Endothelial cell of umbilical vein (primary cell): ENCODE data around the gene HDAC4. TPM values are rescaled to one million over a fixed set of nuclear protein-coding genes. Genes with fewer than 3 reads are reported as not detected.

Source experiments
- BruUV-seq: library from RNA; stranded (reverse); fragments of 400-500 nt; replicated peaks from 2 replicates; lab custom pipeline; 2021; lab: Mats Ljungman, UMichigan
- CTCF ChIA-PET: fragments of 300-600, 350-600 bp; sonication (Branson Sonifier 250); formaldehyde crosslinking; loops from one replicate; lab custom pipeline; 2021; ENCODE audit warnings: antibody characterized with exemption, inconsistent platforms; lab: Charles Lee
- POLR2A ChIA-PET: fragments of 300-600, 350-600 bp; sonication (Branson Sonifier 250); formaldehyde crosslinking; loops from one replicate; lab custom pipeline; 2021; ENCODE audit warnings: antibody characterized with exemption, inconsistent platforms; lab: Charles Lee
- DNase-seq: peaks from one replicate; pipeline ENCODE4 v3.0.0-alpha.2; 2011; ENCODE audit warnings: low read depth, low spot score
- FAIRE-seq: peaks from 2 replicates; lab custom pipeline; 2011; peaks lifted over from hg19 to GRCh38; lab: Jason Lieb, UNC
- H2AFZ ChIP-seq: 2 replicates; pipeline ENCODE4 v1.6.0; 2012; ENCODE audit warnings: low read depth, low read length, control low read depth, inconsistent platforms
- H3K27ac ChIP-seq: 2 replicates; pipeline ENCODE4 v1.5.1; 2011; ENCODE audit warnings: low read depth, mild to moderate bottlenecking, control low read depth, low read length, moderate library complexity; ENCODE audit not compliant: insufficient read depth
- H3K27me3 ChIP-seq, 2 experiments: 2 replicates each; pipeline versions ENCODE4 v1.6.0 to v1.6.1; 2011; ENCODE audit warnings: low read length in 2 of 2, mixed read lengths in 1 of 2; ENCODE audit not compliant: control insufficient read depth in 2 of 2, insufficient read depth in 2 of 2
- H3K36me3 ChIP-seq, 2 experiments: 2 replicates in 1 of 2; 3 replicates in 1 of 2; pipeline ENCODE4 v1.5.1; 2011; ENCODE audit warnings: low read length in 2 of 2, mild to moderate bottlenecking in 1 of 2, moderate library complexity in 1 of 2; ENCODE audit not compliant: control insufficient read depth in 2 of 2, insufficient read depth in 2 of 2; ENCODE audit errors: extremely low read depth in 1 of 2
- H3K4me1 ChIP-seq: 3 replicates; pipeline ENCODE4 v1.5.1; 2011; ENCODE audit warnings: mild to moderate bottlenecking, low read length; ENCODE audit not compliant: control insufficient read depth, insufficient read depth; ENCODE audit errors: extremely low read depth
- H3K4me2 ChIP-seq: 2 replicates; pipeline ENCODE4 v1.6.1; 2011; ENCODE audit warnings: low read length, control low read depth, mixed read lengths; ENCODE audit not compliant: insufficient read depth
- H3K4me3 ChIP-seq, 3 experiments: fragments of 200-600 bp in 1 of 3; sonication (generic), shearing (Covaris generic) in 1 of 3; replicated peaks in 1 of 3; 2 replicates each; pipeline ENCODE4 v1.5.1; 2011 to 2016; ENCODE audit warnings: control low read depth in 3 of 3, low read length in 3 of 3, mild to moderate bottlenecking in 2 of 3, inconsistent platforms in 1 of 3, low read depth in 1 of 3, moderate library complexity in 1 of 3; ENCODE audit not compliant: insufficient read depth in 1 of 3
- H3K79me2 ChIP-seq: 2 replicates; pipeline ENCODE4 v1.6.0; 2012; ENCODE audit warnings: low read length, inconsistent platforms; ENCODE audit not compliant: control insufficient read depth, insufficient read depth
- H3K9ac ChIP-seq: replicated peaks from 2 replicates; pipeline ENCODE3; 2011; ENCODE audit warnings: low read length, control low read depth; ENCODE audit not compliant: insufficient read depth; ENCODE audit errors: extremely low read depth
- H3K9me1 ChIP-seq: replicated peaks from 3 replicates; pipeline ENCODE4 v1.6.0; 2011; ENCODE audit warnings: mild to moderate bottlenecking, low read length; ENCODE audit not compliant: control insufficient read depth, insufficient read depth; ENCODE audit errors: extremely low read depth
- H3K9me3 ChIP-seq: replicated peaks from 2 replicates; pipeline ENCODE4 v1.5.1; 2012; ENCODE audit warnings: low read length, inconsistent platforms; ENCODE audit not compliant: control insufficient read depth, insufficient read depth
- H4K20me1 ChIP-seq: replicated peaks from 2 replicates; pipeline ENCODE3; 2011; ENCODE audit warnings: mild to moderate bottlenecking, low read length; ENCODE audit not compliant: control insufficient read depth, insufficient read depth; ENCODE audit errors: extremely low read depth
- EZH2 ChIP-seq: IDR thresholded peaks from 2 replicates; pipeline ENCODE4 v1.6.1; 2012; ENCODE audit warnings: borderline replicate concordance, low read depth, mild to moderate bottlenecking, moderate library complexity, low read length, inconsistent platforms; ENCODE audit not compliant: severe bottlenecking
- FOS ChIP-seq: IDR thresholded peaks from 2 replicates; pipeline ENCODE4 v1.6.1; 2011; ENCODE audit warnings: mild to moderate bottlenecking, low read length, moderate library complexity, borderline replicate concordance; ENCODE audit not compliant: insufficient read depth
- GATA2 ChIP-seq: IDR thresholded peaks from 2 replicates; pipeline ENCODE4 v1.7.0; 2011; ENCODE audit warnings: low read depth, mild to moderate bottlenecking, moderate library complexity, mixed read lengths, low read length; ENCODE audit not compliant: insufficient read length, insufficient read depth
- JUN ChIP-seq: IDR thresholded peaks from 2 replicates; pipeline ENCODE4 v1.6.1; 2011; ENCODE audit warnings: borderline replicate concordance, low read depth; ENCODE audit not compliant: insufficient read length, insufficient read depth
- MYC ChIP-seq: IDR thresholded peaks from one replicate; pipeline ENCODE4 v1.6.1; 2011; ENCODE audit warnings: mild to moderate bottlenecking, low read depth, low read length
- POLR2A ChIP-seq: IDR thresholded peaks from 2 replicates; pipeline ENCODE4 v1.6.1; 2012; ENCODE audit warnings: low read depth, mild to moderate bottlenecking, control low read depth, low read length
- POLR2AphosphoS5 ChIP-seq: IDR thresholded peaks from 2 replicates; pipeline ENCODE4 v1.6.1; 2012; ENCODE audit warnings: low read depth, mild to moderate bottlenecking, control low read depth, low read length, moderate library complexity; ENCODE audit not compliant: insufficient read depth
- dilution Hi-C: fragments of 300-500 bp; cut with MboI; formaldehyde crosslinking; loops from one replicate; pipeline ENCODE4 v1.15.0; 2019; ENCODE audit warnings: low sequenced_read_pairs; ENCODE audit not compliant: extremely low pct_ligation_motif_present
- intact Hi-C: fragments of 100-400 bp; cut with micrococcal nuclease; formaldehyde crosslinking; loops from one replicate; pipeline ENCODE4 v1.10.0; 2022
- polyA plus RNA-seq, 4 experiments: library from polyadenylated mRNA; depleted of rRNA in 3 of 4; stranded (reverse) in 3 of 4; unstranded in 1 of 4; fragments of >200 nt; gene quantifications; 2 replicates each; pipeline versions ENCODE4 v1.2.1 to v1.2.3, GENCODE V29; 2011 to 2012; ENCODE audit warnings: missing spikeins in 1 of 4
- total RNA-seq: library from RNA; stranded (reverse); gene quantifications from 2 replicates; pipeline ENCODE4 v1.2.3, GENCODE V29; 2021
- TF ChIP-seq, protein P1 (sequence below): IDR thresholded peaks from 2 replicates; pipeline ENCODE4 v1.6.1; 2011; ENCODE audit not compliant: insufficient read depth, insufficient read length
- TF ChIP-seq, protein P2 (sequence below), 2 donors: IDR thresholded peaks; 1 replicate in 1 of 2; 2 replicates in 1 of 2; pipeline ENCODE4 v1.5.1; 2011; ENCODE audit warnings: low read length in 2 of 2, mild to moderate bottlenecking in 2 of 2, moderate library complexity in 2 of 2, control low read depth in 1 of 2, inconsistent platforms in 1 of 2, low read depth in 1 of 2; ENCODE audit not compliant: insufficient read depth in 1 of 2; ENCODE audit errors: extremely low read depth in 1 of 2

HDAC4 gene
- total and polyA plus RNA-seq, 2 donors (not counting 3 experiments of a cell fraction or from before 2014, with no cell fraction given): 13.4 to 33.0 TPM

GRCh38 chr2:239050252-239050649 lies 350.6 kb downstream of the HDAC4 start:
- DNase-seq (no peak), FAIRE-seq (no peak)
- TF ChIP-seq, protein P1, sequence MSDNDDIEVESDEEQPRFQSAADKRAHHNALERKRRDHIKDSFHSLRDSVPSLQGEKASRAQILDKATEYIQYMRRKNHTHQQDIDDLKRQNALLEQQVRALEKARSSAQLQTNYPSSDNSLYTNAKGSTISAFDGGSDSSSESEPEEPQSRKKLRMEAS: no peak
- TF ChIP-seq GATA2 (no peak), POLR2AphosphoS5 (no peak), EZH2 (no peak), FOS (no peak), MYC (no peak), POLR2A (no peak), JUN (no peak)
- TF ChIP-seq, protein P2, sequence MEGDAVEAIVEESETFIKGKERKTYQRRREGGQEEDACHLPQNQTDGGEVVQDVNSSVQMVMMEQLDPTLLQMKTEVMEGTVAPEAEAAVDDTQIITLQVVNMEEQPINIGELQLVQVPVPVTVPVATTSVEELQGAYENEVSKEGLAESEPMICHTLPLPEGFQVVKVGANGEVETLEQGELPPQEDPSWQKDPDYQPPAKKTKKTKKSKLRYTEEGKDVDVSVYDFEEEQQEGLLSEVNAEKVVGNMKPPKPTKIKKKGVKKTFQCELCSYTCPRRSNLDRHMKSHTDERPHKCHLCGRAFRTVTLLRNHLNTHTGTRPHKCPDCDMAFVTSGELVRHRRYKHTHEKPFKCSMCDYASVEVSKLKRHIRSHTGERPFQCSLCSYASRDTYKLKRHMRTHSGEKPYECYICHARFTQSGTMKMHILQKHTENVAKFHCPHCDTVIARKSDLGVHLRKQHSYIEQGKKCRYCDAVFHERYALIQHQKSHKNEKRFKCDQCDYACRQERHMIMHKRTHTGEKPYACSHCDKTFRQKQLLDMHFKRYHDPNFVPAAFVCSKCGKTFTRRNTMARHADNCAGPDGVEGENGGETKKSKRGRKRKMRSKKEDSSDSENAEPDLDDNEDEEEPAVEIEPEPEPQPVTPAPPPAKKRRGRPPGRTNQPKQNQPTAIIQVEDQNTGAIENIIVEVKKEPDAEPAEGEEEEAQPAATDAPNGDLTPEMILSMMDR (IDR thresholded peaks at IDR 0.05; ENCODE audit: extremely low read depth in 1 of 2, insufficient read depth in 1 of 2, low read depth in 1 of 2, low read length in 2 of 2): no peak
- H4K20me1 ChIP-seq: no peaks in the 10 kb centered on the region
- H3K9ac ChIP-seq: no peak overlapping the region
- H3K36me3 ChIP-seq: peaks cover 0 to 3% of the 10 kb centered on the region in 2 experiments
- no peaks in the 10 kb centered on the region for H3K79me2 ChIP-seq
- dilution Hi-C loops (no loop called here), intact Hi-C loops (no loop called here)
- BruUV-seq: no TSS peak
- H3K4me1 ChIP-seq: no peaks in the 10 kb centered on the region
- H3K4me2 ChIP-seq: no peak overlapping the region
- no peaks in the 10 kb centered on the region for H3K9me1 ChIP-seq
- no peak overlapping the region for H2AFZ ChIP-seq
- POLR2A ChIA-PET: no interaction called here
- no peaks in the 10 kb centered on the region for H3K9me3 ChIP-seq
- no peak overlapping the region for H3K27ac ChIP-seq
- no peaks in the 10 kb centered on the region for H3K27me3 ChIP-seq
- H3K4me3 ChIP-seq: no peak overlapping the region
- CTCF ChIA-PET: interaction anchor here (1.2 kb wide), 1 partner anchor 11 kb away, joined by 3 read pairs; no protein-coding TSS in a partner anchor
